ENCODE results near the gene MIS18A.

DNA sequence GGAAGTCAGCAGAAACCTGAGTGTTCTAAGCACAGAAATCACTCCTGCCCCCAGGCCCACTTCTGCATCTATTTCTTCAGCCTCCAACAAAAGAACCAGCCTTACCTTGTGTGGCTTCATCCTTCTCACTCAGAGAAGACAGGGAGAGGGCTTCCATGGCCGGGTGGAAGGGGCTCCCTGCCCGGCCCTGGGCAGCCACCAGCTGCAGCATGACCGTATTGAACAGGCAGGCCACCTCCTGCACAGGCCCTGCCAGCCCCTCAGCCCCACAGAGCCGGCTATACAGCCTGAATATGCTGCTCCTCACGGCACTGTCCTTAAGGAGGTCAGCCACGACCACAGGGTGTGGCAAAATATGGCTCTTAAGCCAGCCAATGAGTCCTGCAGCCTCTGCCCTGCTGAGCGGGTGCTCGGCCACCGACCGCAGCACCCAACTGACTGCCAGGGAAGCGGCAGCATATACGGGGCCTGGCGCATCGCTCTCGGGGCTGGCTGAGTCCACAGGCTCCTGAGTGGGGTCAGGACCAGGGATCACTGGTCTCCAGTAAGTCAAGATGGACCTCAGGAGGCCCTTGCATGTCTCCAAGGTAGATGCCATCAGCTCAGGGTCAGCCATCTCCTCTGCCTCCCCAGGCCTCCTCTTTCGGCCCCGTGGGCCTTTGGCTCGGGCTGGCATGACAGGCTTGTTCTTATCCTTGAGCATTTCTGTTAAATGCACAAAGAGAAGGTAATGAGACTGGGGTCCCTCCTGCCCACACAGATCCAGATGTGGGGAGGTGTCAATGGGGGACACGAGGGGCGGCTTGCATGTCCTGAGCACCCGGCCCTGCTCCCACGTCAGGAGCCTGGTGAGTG lies 37.7 kb upstream of the MIS18A start:
- TF ChIP-seq EZH2 (IDR thresholded peaks at IDR 0.05; ENCODE audit: insufficient read depth, poor library complexity, severe bottlenecking): no peak
- no peak for TF ChIP-seq EZH2phosphoT487 (IDR thresholded peaks at IDR 0.05; ENCODE audit: insufficient read depth, low read depth)

Data from GM23248 (cell line).